HEK293 (cell line): Measurements from ENCODE around the gene ALOX15B.

Experiments used
- CTCF ChIA-PET: fragments of 350-600 bp; formaldehyde crosslinking; extraction: SDS; loops from one replicate; lab custom pipeline; 2021; ENCODE audit warnings: antibody characterized with exemption; lab: Yijun Ruan, JAX
- POLR2A ChIA-PET: fragments of 300-600 bp; formaldehyde crosslinking; extraction: SDS; loops from one replicate; lab custom pipeline; 2020; ENCODE audit warnings: antibody characterized with exemption, inconsistent platforms; lab: Yijun Ruan, JAX
- H3K27ac ChIP-seq: fragments of 200-500 bp; sonication (Bioruptor generic); 2 replicates; pipeline ENCODE4 v1.5.1; 2014; ENCODE audit warnings: low read depth, low read length, control low read depth, inconsistent platforms; ENCODE audit errors: extremely low read depth
- H3K36me3 ChIP-seq, 2 experiments: fragments of 200-500 bp in 1 of 2; sonication (Bioruptor generic) in 1 of 2; 1 replicate in 1 of 2; 2 replicates in 1 of 2; pipeline ENCODE4 v1.5.1; 2014 to 2017; ENCODE audit warnings: inconsistent platforms in 2 of 2, low read length in 2 of 2; ENCODE audit not compliant: control insufficient read depth in 2 of 2, insufficient read depth in 1 of 2
- H3K4me1 ChIP-seq: fragments of 200-500 bp; sonication (Bioruptor generic); 2 replicates; pipeline ENCODE4 v1.5.1; 2014; ENCODE audit warnings: mild to moderate bottlenecking, low read length, inconsistent platforms; ENCODE audit not compliant: control insufficient read depth, insufficient read depth
- H3K4me3 ChIP-seq: 2 replicates; pipeline ENCODE4 v1.5.1; 2011; ENCODE audit warnings: low read depth, mild to moderate bottlenecking, control low read depth, low read length, moderate library complexity
- H3K9me3 ChIP-seq: fragments of 200-500 bp; sonication (Bioruptor generic); 2 replicates; pipeline ENCODE4 v1.5.1; 2014; ENCODE audit warnings: low read depth, low read length, inconsistent platforms; ENCODE audit not compliant: control insufficient read depth, insufficient read depth
- GFI1B ChIP-seq: fragments of 450-650 bp; formaldehyde crosslinking; IDR thresholded peaks from 2 replicates; pipeline ENCODE4 v1.5.1; 2016; ENCODE audit warnings: missing biosample characterization, missing genetic modification characterization
- OVOL3 ChIP-seq: fragments of 450-650 bp; formaldehyde crosslinking; IDR thresholded peaks from 2 replicates; pipeline ENCODE4 v1.5.1; 2016; ENCODE audit warnings: missing biosample characterization, missing genetic modification characterization
- SALL2 ChIP-seq: fragments of 450-650 bp; formaldehyde crosslinking; IDR thresholded peaks from 2 replicates; pipeline ENCODE4 v1.5.0; 2017; ENCODE audit warnings: missing biosample characterization, mild to moderate bottlenecking, missing genetic modification characterization, borderline replicate concordance
- SCRT1 ChIP-seq: fragments of 450-650 bp; formaldehyde crosslinking; IDR thresholded peaks from 2 replicates; pipeline ENCODE4 v1.5.1; 2016; ENCODE audit warnings: missing biosample characterization, missing genetic modification characterization, borderline replicate concordance
- ZBTB48 ChIP-seq: fragments of 450-650 bp; formaldehyde crosslinking; IDR thresholded peaks from 2 replicates; pipeline ENCODE4 v1.5.1; 2016; ENCODE audit warnings: missing biosample characterization, missing genetic modification characterization
- ZFHX2 ChIP-seq: fragments of 450-650 bp; formaldehyde crosslinking; conservative IDR thresholded peaks from 2 replicates; pipeline ENCODE4 v1.5.1; 2016; ENCODE audit warnings: missing biosample characterization, missing genetic modification characterization
- ZNF133 ChIP-seq: fragments of 450-650 bp; formaldehyde crosslinking; IDR thresholded peaks from 2 replicates; pipeline ENCODE4 v1.5.1; 2016; ENCODE audit warnings: missing biosample characterization, missing genetic modification characterization
- ZNF169 ChIP-seq: fragments of 450-650 bp; formaldehyde crosslinking; IDR thresholded peaks from 2 replicates; pipeline ENCODE4 v1.5.1; 2016; ENCODE audit warnings: missing biosample characterization, missing genetic modification characterization
- ZNF24 ChIP-seq: fragments of 450-650 bp; formaldehyde crosslinking; IDR thresholded peaks from 2 replicates; pipeline ENCODE4 v1.5.1; 2016; ENCODE audit warnings: missing biosample characterization, missing genetic modification characterization
- ZNF341 ChIP-seq: fragments of 450-650 bp; formaldehyde crosslinking; IDR thresholded peaks from 2 replicates; pipeline ENCODE4; 2016; ENCODE audit warnings: low read depth, missing biosample characterization, missing genetic modification characterization
- ZNF571 ChIP-seq: fragments of 450-650 bp; formaldehyde crosslinking; IDR thresholded peaks from 2 replicates; pipeline ENCODE4 v1.5.0; 2017; ENCODE audit warnings: missing biosample characterization, missing genetic modification characterization
- ZNF629 ChIP-seq: fragments of 450-650 bp; formaldehyde crosslinking; IDR thresholded peaks from 2 replicates; pipeline ENCODE4 v1.5.1; 2017; ENCODE audit warnings: missing biosample characterization, missing genetic modification characterization
- ZNF658 ChIP-seq: fragments of 450-650 bp; formaldehyde crosslinking; IDR thresholded peaks from 2 replicates; pipeline ENCODE4; 2016; ENCODE audit warnings: missing biosample characterization, missing genetic modification characterization
- ZNF785 ChIP-seq: fragments of 450-650 bp; formaldehyde crosslinking; IDR thresholded peaks from 2 replicates; pipeline ENCODE4 v1.5.1; 2016; ENCODE audit warnings: missing biosample characterization, missing genetic modification characterization
- ZNF791 ChIP-seq: fragments of 450-650 bp; formaldehyde crosslinking; IDR thresholded peaks from 2 replicates; pipeline ENCODE4 v1.5.1; 2016; ENCODE audit warnings: missing biosample characterization, missing genetic modification characterization
- TF ChIP-seq, protein P1 (sequence below): fragments of 450-650 bp; formaldehyde crosslinking; IDR thresholded peaks from 2 replicates; pipeline ENCODE4 v1.5.1; 2016; ENCODE audit warnings: missing biosample characterization, missing genetic modification characterization
- TF ChIP-seq, protein P2 (sequence below): fragments of 450-650 bp; formaldehyde crosslinking; IDR thresholded peaks from 2 replicates; pipeline ENCODE4 v1.5.1; 2017; ENCODE audit warnings: missing biosample characterization, missing genetic modification characterization
- TF ChIP-seq, protein P3 (sequence below): fragments of 450-650 bp; formaldehyde crosslinking; IDR thresholded peaks from 2 replicates; pipeline ENCODE4 v1.5.1; 2016; ENCODE audit warnings: missing biosample characterization, missing genetic modification characterization
- TF ChIP-seq, protein P4 (sequence below): fragments of 450-650 bp; formaldehyde crosslinking; IDR thresholded peaks from 2 replicates; pipeline ENCODE4 v1.5.1; 2017; ENCODE audit warnings: missing biosample characterization, missing genetic modification characterization
- TF ChIP-seq, protein P5 (sequence below): fragments of 450-650 bp; formaldehyde crosslinking; IDR thresholded peaks from 2 replicates; pipeline ENCODE4 v1.5.1; 2016; ENCODE audit warnings: missing biosample characterization, missing genetic modification characterization

ALOX15B gene

DNA sequence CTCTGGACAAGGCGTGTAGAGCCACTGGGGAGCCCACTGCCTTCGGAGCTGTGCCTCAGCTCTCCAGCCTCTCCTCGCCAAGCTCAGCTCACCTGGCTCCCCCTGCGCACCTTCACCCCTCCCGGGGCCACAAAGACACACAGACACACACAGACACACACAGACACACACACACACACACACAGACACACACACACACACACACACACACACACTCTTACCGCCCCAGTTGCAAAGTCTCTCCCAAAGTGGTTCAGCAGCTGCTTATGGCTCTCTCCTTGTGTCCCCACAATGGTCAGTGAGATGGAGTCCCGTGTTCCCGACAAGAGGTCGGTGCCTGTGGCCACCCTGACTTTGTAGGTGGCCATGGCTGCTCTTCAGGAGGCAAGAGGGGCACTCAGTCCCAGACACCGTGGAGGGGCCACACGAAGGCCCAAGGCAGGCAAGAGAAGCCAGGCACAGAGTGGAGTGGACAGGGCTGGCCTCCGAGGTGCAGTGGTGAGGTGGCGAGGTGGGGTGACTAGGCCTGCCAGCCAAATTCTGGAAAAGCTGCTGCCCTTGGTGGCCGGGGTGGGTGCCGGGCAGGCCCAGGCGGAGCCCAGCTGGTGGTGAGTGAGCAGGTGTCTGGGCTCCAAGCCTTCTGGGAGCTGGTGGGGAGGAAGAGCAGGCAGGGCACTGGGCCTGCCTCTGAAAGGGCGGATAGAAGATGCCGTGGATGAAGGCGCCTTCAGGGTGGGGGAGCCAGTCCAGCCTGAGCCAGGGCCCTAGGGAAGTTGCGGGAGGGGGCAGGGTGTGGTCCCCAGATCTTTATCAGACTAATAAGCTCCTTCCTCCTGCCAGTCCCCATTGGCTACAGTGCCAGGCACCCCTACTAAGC lies 48.5 kb downstream of the ALOX15B start, which contains the start of gene ALOX12B (continued):
- TF ChIP-seq, protein P1, sequence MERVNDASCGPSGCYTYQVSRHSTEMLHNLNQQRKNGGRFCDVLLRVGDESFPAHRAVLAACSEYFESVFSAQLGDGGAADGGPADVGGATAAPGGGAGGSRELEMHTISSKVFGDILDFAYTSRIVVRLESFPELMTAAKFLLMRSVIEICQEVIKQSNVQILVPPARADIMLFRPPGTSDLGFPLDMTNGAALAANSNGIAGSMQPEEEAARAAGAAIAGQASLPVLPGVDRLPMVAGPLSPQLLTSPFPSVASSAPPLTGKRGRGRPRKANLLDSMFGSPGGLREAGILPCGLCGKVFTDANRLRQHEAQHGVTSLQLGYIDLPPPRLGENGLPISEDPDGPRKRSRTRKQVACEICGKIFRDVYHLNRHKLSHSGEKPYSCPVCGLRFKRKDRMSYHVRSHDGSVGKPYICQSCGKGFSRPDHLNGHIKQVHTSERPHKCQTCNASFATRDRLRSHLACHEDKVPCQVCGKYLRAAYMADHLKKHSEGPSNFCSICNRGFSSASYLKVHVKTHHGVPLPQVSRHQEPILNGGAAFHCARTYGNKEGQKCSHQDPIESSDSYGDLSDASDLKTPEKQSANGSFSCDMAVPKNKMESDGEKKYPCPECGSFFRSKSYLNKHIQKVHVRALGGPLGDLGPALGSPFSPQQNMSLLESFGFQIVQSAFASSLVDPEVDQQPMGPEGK = no peak
- TF ChIP-seq ZNF658 (no peak), ZNF571 (tag by site-specific recombination) (no peak)
- TF ChIP-seq, protein P2, sequence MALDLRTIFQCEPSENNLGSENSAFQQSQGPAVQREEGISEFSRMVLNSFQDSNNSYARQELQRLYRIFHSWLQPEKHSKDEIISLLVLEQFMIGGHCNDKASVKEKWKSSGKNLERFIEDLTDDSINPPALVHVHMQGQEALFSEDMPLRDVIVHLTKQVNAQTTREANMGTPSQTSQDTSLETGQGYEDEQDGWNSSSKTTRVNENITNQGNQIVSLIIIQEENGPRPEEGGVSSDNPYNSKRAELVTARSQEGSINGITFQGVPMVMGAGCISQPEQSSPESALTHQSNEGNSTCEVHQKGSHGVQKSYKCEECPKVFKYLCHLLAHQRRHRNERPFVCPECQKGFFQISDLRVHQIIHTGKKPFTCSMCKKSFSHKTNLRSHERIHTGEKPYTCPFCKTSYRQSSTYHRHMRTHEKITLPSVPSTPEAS (tag by site-specific recombination) = peak; percentile 92
- TF ChIP-seq, protein P3, sequence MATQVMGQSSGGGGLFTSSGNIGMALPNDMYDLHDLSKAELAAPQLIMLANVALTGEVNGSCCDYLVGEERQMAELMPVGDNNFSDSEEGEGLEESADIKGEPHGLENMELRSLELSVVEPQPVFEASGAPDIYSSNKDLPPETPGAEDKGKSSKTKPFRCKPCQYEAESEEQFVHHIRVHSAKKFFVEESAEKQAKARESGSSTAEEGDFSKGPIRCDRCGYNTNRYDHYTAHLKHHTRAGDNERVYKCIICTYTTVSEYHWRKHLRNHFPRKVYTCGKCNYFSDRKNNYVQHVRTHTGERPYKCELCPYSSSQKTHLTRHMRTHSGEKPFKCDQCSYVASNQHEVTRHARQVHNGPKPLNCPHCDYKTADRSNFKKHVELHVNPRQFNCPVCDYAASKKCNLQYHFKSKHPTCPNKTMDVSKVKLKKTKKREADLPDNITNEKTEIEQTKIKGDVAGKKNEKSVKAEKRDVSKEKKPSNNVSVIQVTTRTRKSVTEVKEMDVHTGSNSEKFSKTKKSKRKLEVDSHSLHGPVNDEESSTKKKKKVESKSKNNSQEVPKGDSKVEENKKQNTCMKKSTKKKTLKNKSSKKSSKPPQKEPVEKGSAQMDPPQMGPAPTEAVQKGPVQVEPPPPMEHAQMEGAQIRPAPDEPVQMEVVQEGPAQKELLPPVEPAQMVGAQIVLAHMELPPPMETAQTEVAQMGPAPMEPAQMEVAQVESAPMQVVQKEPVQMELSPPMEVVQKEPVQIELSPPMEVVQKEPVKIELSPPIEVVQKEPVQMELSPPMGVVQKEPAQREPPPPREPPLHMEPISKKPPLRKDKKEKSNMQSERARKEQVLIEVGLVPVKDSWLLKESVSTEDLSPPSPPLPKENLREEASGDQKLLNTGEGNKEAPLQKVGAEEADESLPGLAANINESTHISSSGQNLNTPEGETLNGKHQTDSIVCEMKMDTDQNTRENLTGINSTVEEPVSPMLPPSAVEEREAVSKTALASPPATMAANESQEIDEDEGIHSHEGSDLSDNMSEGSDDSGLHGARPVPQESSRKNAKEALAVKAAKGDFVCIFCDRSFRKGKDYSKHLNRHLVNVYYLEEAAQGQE (tag by site-specific recombination) = no peak
- TF ChIP-seq, protein P4, sequence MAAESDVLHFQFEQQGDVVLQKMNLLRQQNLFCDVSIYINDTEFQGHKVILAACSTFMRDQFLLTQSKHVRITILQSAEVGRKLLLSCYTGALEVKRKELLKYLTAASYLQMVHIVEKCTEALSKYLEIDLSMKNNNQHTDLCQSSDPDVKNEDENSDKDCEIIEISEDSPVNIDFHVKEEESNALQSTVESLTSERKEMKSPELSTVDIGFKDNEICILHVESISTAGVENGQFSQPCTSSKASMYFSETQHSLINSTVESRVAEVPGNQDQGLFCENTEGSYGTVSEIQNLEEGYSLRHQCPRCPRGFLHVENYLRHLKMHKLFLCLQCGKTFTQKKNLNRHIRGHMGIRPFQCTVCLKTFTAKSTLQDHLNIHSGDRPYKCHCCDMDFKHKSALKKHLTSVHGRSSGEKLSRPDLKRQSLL (tag by site-specific recombination) = no peak
- TF ChIP-seq, all 188 proteins: peak for 3

DNA sequence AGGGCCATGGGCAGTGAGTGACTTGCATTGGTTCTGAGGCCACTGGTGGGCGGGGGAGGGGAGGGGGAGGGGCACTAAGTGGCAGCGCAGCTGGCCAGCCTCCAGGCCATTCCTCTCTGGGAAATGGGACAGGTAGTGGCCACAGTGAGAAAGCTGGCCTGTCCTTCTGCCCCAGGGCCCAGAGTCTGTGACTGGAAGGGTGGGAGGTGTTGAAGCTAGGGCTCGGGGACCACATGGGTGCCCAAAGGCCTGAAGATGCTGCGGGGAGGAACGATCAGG lies 49.0 kb downstream of the ALOX15B start:
- ChIA-PET CTCF (interaction anchor here (0.7 to 27.3 kb wide), 8 partner anchors 11 to 93 kb away, joined by 3 to 561 read pairs (median 5); partner anchors contain the start of gene ALOXE3), POLR2A (interaction anchor here (0.6 to 0.8 kb wide), 3 partner anchors 14 to 201 kb away, joined by 3 to 4 read pairs (median 3); partner anchors contain the start of genes CTC1 and RANGRF)
- TF ChIP-seq OVOL3 (tag by site-specific recombination) (no peak), ZNF791 (tag by site-specific recombination) (no peak), GFI1B (tag by site-specific recombination) (no peak)
- H3K9me3 ChIP-seq = no peaks in the 10 kb centered on the region
- no peaks in the 10 kb centered on the region for H3K4me1 ChIP-seq
- H3K36me3 ChIP-seq = no peaks in the 10 kb centered on the region
- no peak overlapping the region for H3K4me3 ChIP-seq
- H3K27ac ChIP-seq = no peak overlapping the region

DNA sequence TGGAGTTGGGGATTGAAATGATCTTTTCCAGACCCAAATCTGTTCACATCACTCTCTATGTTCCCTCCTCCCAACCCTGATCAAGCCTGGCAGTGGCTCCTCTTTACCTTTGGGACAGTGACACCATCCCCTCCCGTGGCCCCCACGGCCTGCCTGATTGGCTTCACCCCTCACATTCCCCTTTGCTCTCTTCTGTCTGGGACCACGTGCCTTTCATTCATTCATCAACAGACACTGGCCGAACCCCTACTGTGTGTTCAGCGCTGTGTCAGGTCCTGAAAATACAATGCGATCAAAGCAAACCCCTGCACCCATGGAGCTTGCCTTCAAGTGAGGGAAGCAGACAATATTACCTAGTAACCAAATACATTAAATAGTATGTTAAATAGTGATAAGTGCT lies 50.9 kb downstream of the ALOX15B start:
- POLR2A ChIA-PET = no interaction called here
- TF ChIP-seq, protein P5, sequence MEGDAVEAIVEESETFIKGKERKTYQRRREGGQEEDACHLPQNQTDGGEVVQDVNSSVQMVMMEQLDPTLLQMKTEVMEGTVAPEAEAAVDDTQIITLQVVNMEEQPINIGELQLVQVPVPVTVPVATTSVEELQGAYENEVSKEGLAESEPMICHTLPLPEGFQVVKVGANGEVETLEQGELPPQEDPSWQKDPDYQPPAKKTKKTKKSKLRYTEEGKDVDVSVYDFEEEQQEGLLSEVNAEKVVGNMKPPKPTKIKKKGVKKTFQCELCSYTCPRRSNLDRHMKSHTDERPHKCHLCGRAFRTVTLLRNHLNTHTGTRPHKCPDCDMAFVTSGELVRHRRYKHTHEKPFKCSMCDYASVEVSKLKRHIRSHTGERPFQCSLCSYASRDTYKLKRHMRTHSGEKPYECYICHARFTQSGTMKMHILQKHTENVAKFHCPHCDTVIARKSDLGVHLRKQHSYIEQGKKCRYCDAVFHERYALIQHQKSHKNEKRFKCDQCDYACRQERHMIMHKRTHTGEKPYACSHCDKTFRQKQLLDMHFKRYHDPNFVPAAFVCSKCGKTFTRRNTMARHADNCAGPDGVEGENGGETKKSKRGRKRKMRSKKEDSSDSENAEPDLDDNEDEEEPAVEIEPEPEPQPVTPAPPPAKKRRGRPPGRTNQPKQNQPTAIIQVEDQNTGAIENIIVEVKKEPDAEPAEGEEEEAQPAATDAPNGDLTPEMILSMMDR (tag by site-specific recombination) = no peak
- no peak for TF ChIP-seq SCRT1 (tag by site-specific recombination)
- no peak for TF ChIP-seq ZNF133 (tag by site-specific recombination)
- TF ChIP-seq ZNF629 (tag by site-specific recombination) = no peak
- TF ChIP-seq ZNF571 (tag by site-specific recombination) = no peak
- no peak for TF ChIP-seq SALL2 (tag by site-specific recombination)
- TF ChIP-seq ZNF785 (tag by site-specific recombination) = no peak
- TF ChIP-seq ZNF341 (tag by site-specific recombination) = no peak
- no peak for TF ChIP-seq ZBTB48
- TF ChIP-seq ZFHX2 (tag by site-specific recombination) = no peak
- TF ChIP-seq ZNF24 (tag by site-specific recombination) = no peak
- no peak for TF ChIP-seq ZNF169 (tag by site-specific recombination)
- TF ChIP-seq, protein P1 = no peak

More for the DNA sequence above, 50.9 kb downstream of the ALOX15B start:
- H3K36me3 ChIP-seq = no peaks in the 10 kb centered on the region
- H3K4me1 ChIP-seq = no peaks in the 10 kb centered on the region
- H3K27ac ChIP-seq = no peak overlapping the region
- H3K4me3 ChIP-seq = no peak overlapping the region
- no peaks in the 10 kb centered on the region for H3K9me3 ChIP-seq
- CTCF ChIA-PET = interaction anchor here (0.6 to 27.3 kb wide), 5 partner anchors 13 to 288 kb away, joined by 3 to 561 read pairs (median 5); no protein-coding TSS in a partner anchor
